Heart left ventricle (tissue), 13 donors: ENCODE measurements around the gene CCDC88A.

Experiments used
- POLR2A ChIP-seq, 2 donors: fragments of 450-650 bp; IDR thresholded peaks; one replicate each; pipeline ENCODE4 v1.6.1; 2017; ENCODE audit warnings: antibody characterized with exemption in 2 of 2, mild to moderate bottlenecking in 2 of 2, moderate library complexity in 2 of 2
- TF ChIP-seq, protein P1 (sequence below), 12 donors: fragments of 200-600 bp; sonication (generic) in 4 of 12; IDR thresholded peaks; one replicate each; pipeline versions ENCODE4 v1.5.0 to v1.8.0; 2018 to 2022; ENCODE audit warnings: antibody characterized with exemption in 12 of 12, mild to moderate bottlenecking in 5 of 12
- donor health status: ischemic (EF 13 %, LVEDD 7.1; RV severe dilation, severe dysfunction).
- donor health status: DM: no; HTN: yes; CAD: no.
- donor health status: DM: no; HTN: no; CAD: no.
- donor health status: ischemic (EF 25% LVEDD 6.9; RV normal size, moderate dysfunction).
- donor health status: ischemic (EF 25% LVEDD 5.7; RV mildly dilated, moderate dysfunction).
- donor health status: ischemic (EF 35%, LVEDD 5.7; RV mildly dilated, moderate dysfunction).
- donor health status: nonischemic (EF 11% LVEDD 7.7; RV severe dilation, severe dysfunction).
- donor health status: DM: yes; HTN: yes; CAD: no.
- donor health status: PGD.
- donor health status: ischemic (EF 29% LVEDD 5.4; RV normal size, mild dysfunction).
- donor health status: nonischemic (EF 23%, LVEDD 6.1; RV moderate dilation, normal function).

DNA sequence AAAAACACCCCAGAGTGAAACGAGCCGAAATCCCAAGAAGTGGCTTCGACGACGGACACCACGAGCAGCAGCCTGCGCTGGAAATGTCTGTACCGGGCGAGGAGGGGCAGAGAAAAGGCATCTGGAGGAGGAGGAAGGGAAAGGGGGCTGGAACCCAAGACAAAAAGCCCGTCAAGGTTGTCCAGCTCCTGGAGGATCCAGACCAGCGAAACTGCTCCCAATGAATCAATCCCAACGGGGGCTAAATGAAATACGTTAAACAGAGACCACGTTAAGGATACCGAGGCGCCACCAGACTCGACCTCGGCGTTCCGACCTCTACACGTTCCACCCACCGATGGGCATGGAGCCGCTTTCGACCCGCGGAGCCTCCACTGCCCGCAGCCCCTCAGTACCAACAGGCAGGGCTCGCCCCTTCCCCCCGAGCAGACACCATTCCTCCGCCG is 400 bp downstream of the CCDC88A start:
- TF ChIP-seq, protein P1, sequence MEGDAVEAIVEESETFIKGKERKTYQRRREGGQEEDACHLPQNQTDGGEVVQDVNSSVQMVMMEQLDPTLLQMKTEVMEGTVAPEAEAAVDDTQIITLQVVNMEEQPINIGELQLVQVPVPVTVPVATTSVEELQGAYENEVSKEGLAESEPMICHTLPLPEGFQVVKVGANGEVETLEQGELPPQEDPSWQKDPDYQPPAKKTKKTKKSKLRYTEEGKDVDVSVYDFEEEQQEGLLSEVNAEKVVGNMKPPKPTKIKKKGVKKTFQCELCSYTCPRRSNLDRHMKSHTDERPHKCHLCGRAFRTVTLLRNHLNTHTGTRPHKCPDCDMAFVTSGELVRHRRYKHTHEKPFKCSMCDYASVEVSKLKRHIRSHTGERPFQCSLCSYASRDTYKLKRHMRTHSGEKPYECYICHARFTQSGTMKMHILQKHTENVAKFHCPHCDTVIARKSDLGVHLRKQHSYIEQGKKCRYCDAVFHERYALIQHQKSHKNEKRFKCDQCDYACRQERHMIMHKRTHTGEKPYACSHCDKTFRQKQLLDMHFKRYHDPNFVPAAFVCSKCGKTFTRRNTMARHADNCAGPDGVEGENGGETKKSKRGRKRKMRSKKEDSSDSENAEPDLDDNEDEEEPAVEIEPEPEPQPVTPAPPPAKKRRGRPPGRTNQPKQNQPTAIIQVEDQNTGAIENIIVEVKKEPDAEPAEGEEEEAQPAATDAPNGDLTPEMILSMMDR (IDR thresholded peaks at IDR 0.05) = peak in 1 of 12 donors; percentile 7
- no peak for TF ChIP-seq POLR2A (IDR thresholded peaks at IDR 0.05)
